HG03060 (cell line): Measurements from ENCODE around the gene SNX24.
"Not testable (repeated sequence)": the region's sequence is repeated elsewhere in the genome, so short reads cannot be mapped to it uniquely, and the experiment has no call there.

ENCODE experiments used
- ATAC-seq: cut with Tn5 transposase; IDR thresholded peaks from one replicate; pipeline ENCODE4 v1.9.1; 2021; ENCODE audit warnings: low read depth, moderate number of reproducible peaks; ENCODE audit not compliant: unreplicated experiment

Gene SNX24

DNA sequence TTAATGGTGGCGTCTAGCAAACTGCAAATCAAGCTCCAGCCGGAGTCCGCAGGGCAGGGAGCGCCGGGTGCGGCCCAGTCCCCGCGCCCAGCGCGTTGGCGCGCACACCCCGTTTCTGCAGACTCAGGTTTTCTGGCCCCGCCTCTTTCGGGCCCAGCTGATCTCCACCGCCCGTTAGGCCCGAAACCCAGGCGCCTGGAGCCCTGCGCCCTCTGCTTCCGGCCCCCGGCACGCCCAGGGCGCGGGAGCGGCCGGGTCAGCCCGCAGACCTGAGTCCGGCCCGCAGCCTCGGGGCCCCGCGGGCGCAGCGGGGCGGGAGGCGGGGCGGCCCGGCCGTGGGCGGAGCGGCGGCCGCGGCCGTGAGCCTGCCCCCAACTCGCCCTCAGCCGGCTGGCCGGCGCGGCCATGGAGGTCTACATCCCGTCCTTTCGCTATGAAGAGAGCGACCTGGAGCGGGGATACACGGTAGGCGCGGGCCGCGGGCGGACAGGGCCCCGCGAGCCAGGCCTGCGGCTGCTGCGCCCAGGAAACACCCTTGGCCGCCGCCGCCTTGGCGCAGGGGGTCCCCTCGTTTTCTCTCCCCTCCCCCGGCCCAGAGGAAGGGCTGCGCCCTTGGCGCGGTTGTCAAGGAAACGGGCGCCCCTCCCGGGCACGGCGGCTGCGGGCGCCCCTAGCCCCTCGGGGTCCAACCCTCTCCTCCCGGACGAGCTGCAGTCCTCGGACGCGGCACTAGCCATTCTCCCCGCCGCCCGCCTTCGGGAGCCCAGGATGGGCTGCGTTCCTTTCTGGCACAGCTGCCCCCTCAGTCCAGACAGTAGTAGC lies at the start of gene SNX24:
Gene SNX24 (plus strand): TSS at position 385 of the 822 bp plus-strand sequence. CDS start 21 bp downstream, at position 406.
- ATAC-seq, result peak; percentile 67

DNA sequence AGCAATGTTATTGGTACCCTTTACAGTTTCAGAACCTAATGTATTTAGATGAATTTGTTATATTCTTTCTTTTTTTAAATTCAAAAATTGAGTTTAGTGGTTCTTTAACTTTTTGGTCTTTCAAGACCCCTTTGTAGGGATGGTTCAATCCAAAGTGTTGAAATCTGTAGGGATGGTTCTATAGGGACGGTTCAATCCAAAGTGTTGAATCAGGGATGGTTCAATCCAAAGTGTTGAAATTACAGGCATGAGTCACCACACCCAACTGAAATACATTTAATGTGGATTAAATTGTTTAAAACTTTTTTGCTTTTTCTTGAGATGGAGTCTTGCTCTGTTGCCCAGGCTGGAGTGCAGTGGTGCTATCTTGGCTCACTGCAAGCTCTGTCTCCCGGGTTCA lies 39.9 kb upstream of the SNX24 start:
- ATAC-seq, result no peak

- no peak for ATAC-seq
These were observed 35.0 kb upstream of the SNX24 start for GRCh38 chr5:122810405-122810804.

GRCh38 chr5:122815218-122815767 lies 30.1 kb upstream of the SNX24 start:
- no peak for ATAC-seq

DNA sequence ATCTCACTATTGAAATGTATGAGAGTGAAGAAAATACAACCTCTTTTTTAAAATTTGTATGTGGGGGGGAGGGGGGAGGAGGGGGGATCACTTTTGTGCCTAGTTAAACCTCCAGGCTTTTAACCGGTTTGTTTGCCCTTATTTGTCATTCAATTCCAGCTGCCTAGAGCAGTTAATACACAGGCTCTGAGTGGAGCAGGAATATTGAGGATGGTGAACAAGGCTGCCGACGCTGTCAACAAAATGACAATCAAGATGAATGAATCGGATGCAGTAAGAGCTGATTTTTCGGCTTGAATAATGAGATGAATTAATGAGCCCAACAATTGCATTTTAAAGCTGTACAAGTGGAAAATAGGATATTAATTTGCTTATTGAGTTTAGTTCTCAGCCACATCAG lies 28.7 kb upstream of the SNX24 start:
- ATAC-seq, result no peak

- ATAC-seq, result no peak
These were observed 13.4 kb upstream of the SNX24 start for GRCh38 chr5:122831984-122832383.

- no peak for ATAC-seq
These were observed 9.7 kb upstream of the SNX24 start for GRCh38 chr5:122835681-122836080.

GRCh38 chr5:122836947-122837346 lies 8.5 kb upstream of the SNX24 start:
- ATAC-seq, result no peak

- no peak for ATAC-seq
These were observed 5.7 kb upstream of the SNX24 start for GRCh38 chr5:122839731-122840130.

DNA sequence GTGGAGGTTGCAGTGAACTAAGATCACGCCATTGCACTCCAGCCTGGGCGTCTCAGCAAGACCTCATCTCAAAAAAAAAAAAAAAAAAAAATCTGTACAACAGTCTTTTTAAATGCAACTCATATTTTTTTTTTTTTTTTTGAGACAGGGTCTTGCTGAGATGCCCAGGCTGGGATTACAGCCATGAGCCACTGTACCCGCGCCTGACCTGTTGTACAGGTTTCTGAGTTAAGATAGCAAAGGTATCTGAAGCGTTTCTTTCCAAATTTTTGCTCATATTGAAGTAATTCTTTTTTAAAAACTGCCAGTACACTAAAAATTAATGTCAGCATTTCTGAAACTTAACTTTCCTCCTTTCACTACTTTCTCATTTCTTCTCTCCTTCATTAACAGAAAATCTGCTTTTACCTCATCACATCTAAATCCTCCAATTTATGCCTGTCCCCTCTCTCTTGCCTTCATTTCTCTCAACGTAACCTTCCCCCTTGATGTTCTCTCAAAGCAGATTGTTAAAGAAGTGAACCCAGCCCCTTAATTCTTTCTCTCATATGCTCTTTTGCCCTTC lies 3.3 kb upstream of the SNX24 start:
- ATAC-seq, result no peak

- no peak for ATAC-seq
These were observed 1.1 kb upstream of the SNX24 start for GRCh38 chr5:122844136-122844909.

- ATAC-seq, result peak; percentile 34
These were observed 544 bp upstream of the SNX24 start for GRCh38 chr5:122844910-122845228.

- no peak for ATAC-seq
These were observed 688 bp downstream of the SNX24 start for GRCh38 chr5:122846051-122846550.

DNA sequence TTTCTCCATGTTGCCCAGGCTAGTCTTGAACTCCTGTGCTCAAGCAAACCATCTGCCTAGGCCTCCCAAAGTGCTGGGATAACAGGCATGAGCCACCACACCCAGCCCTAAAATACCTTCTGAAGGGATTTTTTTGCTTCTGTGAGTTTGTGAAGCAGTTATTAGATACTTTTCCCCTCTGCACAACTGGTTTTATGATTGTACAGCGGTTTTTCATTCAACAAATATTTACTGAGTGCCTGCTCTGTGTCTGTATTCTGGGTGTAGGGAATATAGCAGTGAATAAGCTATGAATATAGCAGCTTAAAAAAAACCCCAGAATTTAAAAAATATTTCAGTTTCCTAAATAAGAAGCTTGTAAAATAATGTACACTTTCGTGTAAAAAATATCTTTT lies 2.3 kb downstream of the SNX24 start:
- no peak for ATAC-seq

GRCh38 chr5:122849771-122850170 lies 4.4 kb downstream of the SNX24 start:
- ATAC-seq, result no peak

GRCh38 chr5:122857538-122857937 lies 12.1 kb downstream of the SNX24 start:
- ATAC-seq, result not testable (repeated sequence)

- no peak for ATAC-seq
These were observed 13.0 kb downstream of the SNX24 start for GRCh38 chr5:122858451-122858850.

- ATAC-seq, result no peak
These were observed 17.8 kb downstream of the SNX24 start for GRCh38 chr5:122863240-122863639.

GRCh38 chr5:122863721-122864120 lies 18.3 kb downstream of the SNX24 start:
- no peak for ATAC-seq

- no peak for ATAC-seq
These were observed 19.0 kb downstream of the SNX24 start for GRCh38 chr5:122864400-122864799.

GRCh38 chr5:122864842-122865241 lies 19.4 kb downstream of the SNX24 start:
- no peak for ATAC-seq
